ENCODE measurements around the gene PSMG4. TPM values are rescaled to one million over a fixed set of nuclear protein-coding genes. Genes with fewer than 3 reads are reported as not detected.

Gene PSMG4
- total and polyA plus RNA-seq, 2 donors (not counting 3 experiments of a cell fraction or from before 2014, with no cell fraction given), result 31.4 to 46.0 TPM

GRCh38 chr6:3264356-3264755 lies 5.6 kb downstream of the PSMG4 start:
- no peaks in the 10 kb centered on the region for H3K9me3 ChIP-seq (replicated peaks; ENCODE audit: control insufficient read depth, insufficient read depth, low read length)
- peaks cover 3 to 15% of the 10 kb centered on the region in 2 experiments for H3K36me3 ChIP-seq (ENCODE audit: control insufficient read depth in 2 of 2, extremely low read depth in 1 of 2, insufficient read depth in 2 of 2, low read length in 2 of 2)
- ChIA-PET CTCF (no interaction called here), POLR2A (no interaction called here)
- no peak for TF ChIP-seq MYC (IDR thresholded peaks at IDR 0.05; ENCODE audit: low read depth, low read length)
- no peak for TF ChIP-seq CTCF (IDR thresholded peaks at IDR 0.05; ENCODE audit: extremely low read depth in 1 of 2, insufficient read depth in 1 of 2, low read depth in 1 of 2, low read length in 2 of 2)
- no peak for TF ChIP-seq POLR2AphosphoS5 (IDR thresholded peaks at IDR 0.05; ENCODE audit: insufficient read depth, low read depth, low read length)
- TF ChIP-seq GATA2 (IDR thresholded peaks at IDR 0.05; ENCODE audit: insufficient read depth, insufficient read length, low read depth, low read length), result no peak
- no peak for TF ChIP-seq JUN (IDR thresholded peaks at IDR 0.05; ENCODE audit: borderline replicate concordance, insufficient read depth, insufficient read length, low read depth)
- no peak for TF ChIP-seq MAX (IDR thresholded peaks at IDR 0.05; ENCODE audit: insufficient read depth, insufficient read length)
- TF ChIP-seq EZH2 (IDR thresholded peaks at IDR 0.05; ENCODE audit: borderline replicate concordance, low read depth, low read length, severe bottlenecking), result no peak
- no peak for TF ChIP-seq POLR2A (IDR thresholded peaks at IDR 0.05; ENCODE audit: low read depth, low read length)
- TF ChIP-seq FOS (IDR thresholded peaks at IDR 0.05; ENCODE audit: borderline replicate concordance, insufficient read depth, low read length), result no peak
- no peaks in the 10 kb centered on the region for H3K27me3 ChIP-seq (ENCODE audit: control insufficient read depth in 2 of 2, insufficient read depth in 2 of 2, low read length in 2 of 2)
- DNase-seq (ENCODE audit: low read depth, low spot score) (no peak), FAIRE-seq (no peak)
- dilution Hi-C loops (cut with MboI; ENCODE audit: extremely low pct_ligation_motif_present, low sequenced_read_pairs) (no loop called here), intact Hi-C loops (cut with micrococcal nuclease) (no loop called here)
- H2AFZ ChIP-seq (ENCODE audit: low read depth, low read length), result no peak overlapping the region
- no peak overlapping the region for H3K9ac ChIP-seq (replicated peaks; ENCODE audit: extremely low read depth, insufficient read depth, low read length)
- no peak overlapping the region for H3K4me3 ChIP-seq (replicated peaks in 1 of 3; ENCODE audit: insufficient read depth in 1 of 3, low read depth in 1 of 3, low read length in 3 of 3)
- no peaks in the 10 kb centered on the region for H4K20me1 ChIP-seq (replicated peaks; ENCODE audit: control insufficient read depth, extremely low read depth, insufficient read depth, low read length)
- no peak overlapping the region for H3K4me2 ChIP-seq (ENCODE audit: insufficient read depth, low read length)
- no peak overlapping the region for H3K27ac ChIP-seq (ENCODE audit: insufficient read depth, low read depth, low read length)
- H3K4me1 ChIP-seq (ENCODE audit: control insufficient read depth, extremely low read depth, insufficient read depth, low read length), result peaks cover 7% of the 10 kb centered on the region
- H3K79me2 ChIP-seq (ENCODE audit: control insufficient read depth, insufficient read depth, low read length), result peaks cover 71% of the 10 kb centered on the region
- no TSS peak for BruUV-seq (replicated peaks)
- no peaks in the 10 kb centered on the region for H3K9me1 ChIP-seq (replicated peaks; ENCODE audit: control insufficient read depth, extremely low read depth, insufficient read depth, low read length)
